ENCODE results near the gene ZNF804A. TPM values are rescaled to one million over a fixed set of nuclear protein-coding genes. Genes with fewer than 3 reads are reported as not detected.

The ZNF804A gene
- total and polyA plus RNA-seq, 4 donors, result 0.07 to 0.37 (median 0.13) TPM

- 47% methylated on average over 2 of the region's 2 CpGs for WGBS
- no peaks in the 10 kb centered on the region for H3K36me3 ChIP-seq (ENCODE audit: control insufficient read depth in 4 of 4, insufficient read depth in 3 of 4, low read depth in 1 of 4, low read length in 3 of 4)
- no peak overlapping the region for H3K9ac ChIP-seq (ENCODE audit: low read depth in 1 of 2, low read length in 2 of 2)
- DNase-seq (ENCODE audit: low spot score), result no peak
- no peaks in the 10 kb centered on the region for H3K27me3 ChIP-seq (ENCODE audit: control insufficient read depth in 4 of 4, insufficient read depth in 4 of 4, low read length in 3 of 4)
- TF ChIP-seq, protein P1, sequence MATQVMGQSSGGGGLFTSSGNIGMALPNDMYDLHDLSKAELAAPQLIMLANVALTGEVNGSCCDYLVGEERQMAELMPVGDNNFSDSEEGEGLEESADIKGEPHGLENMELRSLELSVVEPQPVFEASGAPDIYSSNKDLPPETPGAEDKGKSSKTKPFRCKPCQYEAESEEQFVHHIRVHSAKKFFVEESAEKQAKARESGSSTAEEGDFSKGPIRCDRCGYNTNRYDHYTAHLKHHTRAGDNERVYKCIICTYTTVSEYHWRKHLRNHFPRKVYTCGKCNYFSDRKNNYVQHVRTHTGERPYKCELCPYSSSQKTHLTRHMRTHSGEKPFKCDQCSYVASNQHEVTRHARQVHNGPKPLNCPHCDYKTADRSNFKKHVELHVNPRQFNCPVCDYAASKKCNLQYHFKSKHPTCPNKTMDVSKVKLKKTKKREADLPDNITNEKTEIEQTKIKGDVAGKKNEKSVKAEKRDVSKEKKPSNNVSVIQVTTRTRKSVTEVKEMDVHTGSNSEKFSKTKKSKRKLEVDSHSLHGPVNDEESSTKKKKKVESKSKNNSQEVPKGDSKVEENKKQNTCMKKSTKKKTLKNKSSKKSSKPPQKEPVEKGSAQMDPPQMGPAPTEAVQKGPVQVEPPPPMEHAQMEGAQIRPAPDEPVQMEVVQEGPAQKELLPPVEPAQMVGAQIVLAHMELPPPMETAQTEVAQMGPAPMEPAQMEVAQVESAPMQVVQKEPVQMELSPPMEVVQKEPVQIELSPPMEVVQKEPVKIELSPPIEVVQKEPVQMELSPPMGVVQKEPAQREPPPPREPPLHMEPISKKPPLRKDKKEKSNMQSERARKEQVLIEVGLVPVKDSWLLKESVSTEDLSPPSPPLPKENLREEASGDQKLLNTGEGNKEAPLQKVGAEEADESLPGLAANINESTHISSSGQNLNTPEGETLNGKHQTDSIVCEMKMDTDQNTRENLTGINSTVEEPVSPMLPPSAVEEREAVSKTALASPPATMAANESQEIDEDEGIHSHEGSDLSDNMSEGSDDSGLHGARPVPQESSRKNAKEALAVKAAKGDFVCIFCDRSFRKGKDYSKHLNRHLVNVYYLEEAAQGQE (IDR thresholded peaks at IDR 0.05), result no peak
- TF ChIP-seq YY1 (IDR thresholded peaks at IDR 0.05), result no peak
- no peak for TF ChIP-seq FOXA2 (IDR thresholded peaks at IDR 0.05)
- TF ChIP-seq FOXA1 (IDR thresholded peaks at IDR 0.05), result no peak
- no peak for TF ChIP-seq ZBTB33 (IDR thresholded peaks at IDR 0.05)
- no peak for TF ChIP-seq RAD21 (IDR thresholded peaks at IDR 0.05)
- TF ChIP-seq, protein P2, sequence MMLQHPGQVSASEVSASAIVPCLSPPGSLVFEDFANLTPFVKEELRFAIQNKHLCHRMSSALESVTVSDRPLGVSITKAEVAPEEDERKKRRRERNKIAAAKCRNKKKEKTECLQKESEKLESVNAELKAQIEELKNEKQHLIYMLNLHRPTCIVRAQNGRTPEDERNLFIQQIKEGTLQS (IDR thresholded peaks at IDR 0.05), result no peak
- TF ChIP-seq NR2F2 (IDR thresholded peaks at IDR 0.05), result no peak
- TF ChIP-seq GABPA (IDR thresholded peaks at IDR 0.05 in 1 of 2, conservative IDR thresholded peaks at IDR 0.05 in 1 of 2), result no peak
- no peak for TF ChIP-seq RXRA (IDR thresholded peaks at IDR 0.05)
- no peak for TF ChIP-seq JUND (IDR thresholded peaks at IDR 0.05)
- TF ChIP-seq SP1 (IDR thresholded peaks at IDR 0.05), result no peak
- no peak for TF ChIP-seq HNF4A (conservative IDR thresholded peaks at IDR 0.05)
- TF ChIP-seq, protein P3, sequence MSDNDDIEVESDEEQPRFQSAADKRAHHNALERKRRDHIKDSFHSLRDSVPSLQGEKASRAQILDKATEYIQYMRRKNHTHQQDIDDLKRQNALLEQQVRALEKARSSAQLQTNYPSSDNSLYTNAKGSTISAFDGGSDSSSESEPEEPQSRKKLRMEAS (IDR thresholded peaks at IDR 0.05), result no peak
- no peak for TF ChIP-seq EGR1 (IDR thresholded peaks at IDR 0.05; ENCODE audit: low read depth in 2 of 2)
- TF ChIP-seq, protein P4, sequence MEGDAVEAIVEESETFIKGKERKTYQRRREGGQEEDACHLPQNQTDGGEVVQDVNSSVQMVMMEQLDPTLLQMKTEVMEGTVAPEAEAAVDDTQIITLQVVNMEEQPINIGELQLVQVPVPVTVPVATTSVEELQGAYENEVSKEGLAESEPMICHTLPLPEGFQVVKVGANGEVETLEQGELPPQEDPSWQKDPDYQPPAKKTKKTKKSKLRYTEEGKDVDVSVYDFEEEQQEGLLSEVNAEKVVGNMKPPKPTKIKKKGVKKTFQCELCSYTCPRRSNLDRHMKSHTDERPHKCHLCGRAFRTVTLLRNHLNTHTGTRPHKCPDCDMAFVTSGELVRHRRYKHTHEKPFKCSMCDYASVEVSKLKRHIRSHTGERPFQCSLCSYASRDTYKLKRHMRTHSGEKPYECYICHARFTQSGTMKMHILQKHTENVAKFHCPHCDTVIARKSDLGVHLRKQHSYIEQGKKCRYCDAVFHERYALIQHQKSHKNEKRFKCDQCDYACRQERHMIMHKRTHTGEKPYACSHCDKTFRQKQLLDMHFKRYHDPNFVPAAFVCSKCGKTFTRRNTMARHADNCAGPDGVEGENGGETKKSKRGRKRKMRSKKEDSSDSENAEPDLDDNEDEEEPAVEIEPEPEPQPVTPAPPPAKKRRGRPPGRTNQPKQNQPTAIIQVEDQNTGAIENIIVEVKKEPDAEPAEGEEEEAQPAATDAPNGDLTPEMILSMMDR (IDR thresholded peaks at IDR 0.05; ENCODE audit: low read depth, low read length, missing input control), result no peak
- TF ChIP-seq TAF1 (conservative IDR thresholded peaks at IDR 0.05), result no peak
- no peaks in the 10 kb centered on the region for H3K9me3 ChIP-seq (ENCODE audit: control insufficient read depth in 4 of 4, low read length in 3 of 4)
- H3K27ac ChIP-seq (ENCODE audit: low read depth in 1 of 2, low read length in 2 of 2), result no peak overlapping the region
- no peak overlapping the region for H3K4me3 ChIP-seq (ENCODE audit: low read depth in 1 of 3, low read length in 3 of 3)
- H3K4me1 ChIP-seq (ENCODE audit: control insufficient read depth in 4 of 4, insufficient read depth in 4 of 4, low read length in 3 of 4), result no peaks in the 10 kb centered on the region
These were observed 249.0 kb downstream of the ZNF804A start for GRCh38 chr2:184847331-184847730.

GRCh38 chr2:184849516-184849915 is 251.2 kb downstream of the ZNF804A start:
- H3K4me3 ChIP-seq (ENCODE audit: low read depth in 1 of 3, low read length in 3 of 3), result no peak overlapping the region
- no peak for DNase-seq (ENCODE audit: low spot score)
- no peak overlapping the region for H3K9ac ChIP-seq (ENCODE audit: low read depth in 1 of 2, low read length in 2 of 2)
- H3K4me1 ChIP-seq (ENCODE audit: control insufficient read depth in 4 of 4, insufficient read depth in 4 of 4, low read length in 3 of 4), result no peaks in the 10 kb centered on the region
- no peaks in the 10 kb centered on the region for H3K9me3 ChIP-seq (ENCODE audit: control insufficient read depth in 4 of 4, low read length in 3 of 4)
- H3K27me3 ChIP-seq (ENCODE audit: control insufficient read depth in 4 of 4, insufficient read depth in 4 of 4, low read length in 3 of 4), result no peaks in the 10 kb centered on the region
- no peak overlapping the region for H3K27ac ChIP-seq (ENCODE audit: low read depth in 1 of 2, low read length in 2 of 2)
- no peaks in the 10 kb centered on the region for H3K36me3 ChIP-seq (ENCODE audit: control insufficient read depth in 4 of 4, insufficient read depth in 3 of 4, low read depth in 1 of 4, low read length in 3 of 4)
- TF ChIP-seq GABPA (IDR thresholded peaks at IDR 0.05 in 1 of 2, conservative IDR thresholded peaks at IDR 0.05 in 1 of 2) (no peak), JUND (IDR thresholded peaks at IDR 0.05) (no peak), HNF4G (IDR thresholded peaks at IDR 0.05) (no peak), YY1 (IDR thresholded peaks at IDR 0.05) (no peak), EGR1 (IDR thresholded peaks at IDR 0.05; ENCODE audit: low read depth in 2 of 2) (no peak), SP1 (IDR thresholded peaks at IDR 0.05) (no peak)
- TF ChIP-seq, protein P4 (IDR thresholded peaks at IDR 0.05; ENCODE audit: low read depth, low read length, missing input control), result no peak
- TF ChIP-seq, protein P1 (IDR thresholded peaks at IDR 0.05), result no peak
- TF ChIP-seq, protein P3 (IDR thresholded peaks at IDR 0.05), result no peak

Measured in liver (tissue), 9 donors.